Panc1 (cell line): ENCODE measurements around the gene ADH5. TPM values are rescaled to one million over a fixed set of nuclear protein-coding genes. Genes with fewer than 3 reads are reported as not detected.

Source experiments
- ATAC-seq: fragments of 200-7000 bp; cut with Tn5 transposase; 2 replicates; pipeline ENCODE4 v1.9.1; 2020; ENCODE audit warnings: mild to moderate bottlenecking, moderate library complexity
- BruUV-seq: library from RNA; stranded (reverse); fragments of 400-500 nt; replicated peaks from 2 replicates; lab custom pipeline; 2021; lab: Mats Ljungman, UMichigan
- CTCF ChIA-PET: fragments of 300-600 bp; sonication (Branson Sonifier 250); formaldehyde crosslinking; loops from one replicate; lab custom pipeline; 2022; ENCODE audit warnings: antibody characterized with exemption; lab: Charles Lee
- POLR2A ChIA-PET: fragments of 300-600 bp; sonication (Branson Sonifier 250); formaldehyde crosslinking; loops from one replicate; lab custom pipeline; 2022; ENCODE audit warnings: antibody characterized with exemption; lab: Charles Lee
- DNase-seq: peaks from one replicate; pipeline ENCODE4 v3.0.0-alpha.2; 2010; ENCODE audit warnings: low read depth, low spot score
- H3K27ac ChIP-seq: 2 replicates; pipeline ENCODE4 v1.5.1; 2011; ENCODE audit warnings: mild to moderate bottlenecking, low read length, inconsistent platforms
- H3K27me3 ChIP-seq: fragments of 200-500 bp; sonication (Bioruptor generic); 2 replicates; pipeline ENCODE4 v1.6.0; 2014; ENCODE audit warnings: low read length, inconsistent platforms; ENCODE audit not compliant: control insufficient read depth, insufficient read depth
- H3K36me3 ChIP-seq: fragments of 200-500 bp; sonication (Bioruptor generic); 2 replicates; pipeline ENCODE4 v1.5.1; 2014; ENCODE audit warnings: inconsistent platforms, mild to moderate bottlenecking, low read length, moderate library complexity; ENCODE audit not compliant: control insufficient read depth, insufficient read depth
- H3K4me1 ChIP-seq: 2 replicates; pipeline ENCODE4 v1.5.1; 2011; ENCODE audit warnings: inconsistent platforms, mild to moderate bottlenecking, low read length, moderate library complexity; ENCODE audit not compliant: control insufficient read depth, insufficient read depth
- H3K4me3 ChIP-seq, 2 experiments: 2 replicates each; pipeline ENCODE4 v1.5.1; 2011 to 2012; ENCODE audit warnings: low read depth in 2 of 2, low read length in 2 of 2, mild to moderate bottlenecking in 2 of 2, inconsistent platforms in 1 of 2, moderate library complexity in 1 of 2
- H3K9me3 ChIP-seq: fragments of 200-500 bp; sonication (Bioruptor generic); 2 replicates; pipeline ENCODE4 v1.5.1; 2014; ENCODE audit warnings: low read depth, mild to moderate bottlenecking, inconsistent platforms, low read length, moderate library complexity; ENCODE audit not compliant: control insufficient read depth, insufficient read depth
- CTCF ChIP-seq: fragments of 450-650 bp; IDR thresholded peaks from 2 replicates; pipeline ENCODE4 v1.5.1; 2017; ENCODE audit warnings: mild to moderate bottlenecking
- POLR2AphosphoS5 ChIP-seq: IDR thresholded peaks from 2 replicates; pipeline ENCODE4 v1.6.1; 2012; ENCODE audit warnings: mild to moderate bottlenecking, low read depth, low read length, moderate library complexity
- REST ChIP-seq, 2 experiments: IDR thresholded peaks; 2 replicates each; pipeline ENCODE4 v1.6.1; 2011 to 2012; ENCODE audit warnings: low read depth in 2 of 2, control low read depth in 1 of 2, low read length in 1 of 2, mild to moderate bottlenecking in 1 of 2, moderate library complexity in 1 of 2; ENCODE audit not compliant: insufficient read depth in 1 of 2
- SIN3A ChIP-seq: IDR thresholded peaks from 2 replicates; pipeline ENCODE4 v1.6.1; 2012; ENCODE audit warnings: low read depth, mild to moderate bottlenecking, low read length, moderate library complexity, borderline replicate concordance; ENCODE audit not compliant: insufficient read depth
- TCF7L2 ChIP-seq: IDR thresholded peaks from 2 replicates; pipeline ENCODE4 v1.6.1; 2011; ENCODE audit warnings: mild to moderate bottlenecking, low read depth, low read length, inconsistent platforms
- in situ Hi-C: cut with HindIII; loops from 2 replicates; pipeline ENCODE4 v1.10.0; 2016; ENCODE audit warnings: low sequenced_read_pairs, low pct_unique_long_range_greater_than_20kb
- intact Hi-C: fragments of 100-400 bp; cut with micrococcal nuclease; formaldehyde crosslinking; loops from one replicate; pipeline ENCODE4 v1.10.0; 2022; ENCODE audit not compliant: unreplicated experiment
- total RNA-seq: library from RNA; stranded (reverse); gene quantifications from one replicate; pipeline ENCODE4 v1.2.1, GENCODE V29; 2021; ENCODE audit not compliant: unreplicated experiment

ADH5 gene
- total RNA-seq, 1 experiment from 2014 or later, result 117 TPM

GRCh38 chr4:99029018-99029735 is 59.4 kb downstream of the ADH5 start:
- intact Hi-C loops (no loop called here), in situ Hi-C loops (no loop called here)
- H3K27ac ChIP-seq, result no peak overlapping the region
- CTCF ChIA-PET, result no interaction called here
- ATAC-seq, result no peak
- POLR2A ChIA-PET, result no interaction called here
- H3K9me3 ChIP-seq, result no peaks in the 10 kb centered on the region
- no peaks in the 10 kb centered on the region; the same call in 1 of the 2 replicates for H3K36me3 ChIP-seq
- no peak overlapping the region for H3K4me3 ChIP-seq
- no peaks in the 10 kb centered on the region for H3K27me3 ChIP-seq
- no TSS peak for BruUV-seq
- peaks cover 3% of the 10 kb centered on the region; the same call in 1 of the 2 replicates for H3K4me1 ChIP-seq
- no peak for DNase-seq
- TF ChIP-seq TCF7L2, result no peak
- no peak for TF ChIP-seq POLR2AphosphoS5

GRCh38 chr4:99028187-99028586 is 60.4 kb downstream of the ADH5 start:
- no TSS peak for BruUV-seq
- no peaks in the 10 kb centered on the region for H3K9me3 ChIP-seq
- H3K27me3 ChIP-seq, result no peaks in the 10 kb centered on the region
- DNase-seq (no peak), ATAC-seq (no peak)
- intact Hi-C loops, result no loop called here
- ChIA-PET CTCF (no interaction called here), POLR2A (no interaction called here)
- in situ Hi-C loops, result no loop called here
- no peak for TF ChIP-seq CTCF
- no peak for TF ChIP-seq SIN3A
- no peak for TF ChIP-seq REST (IDR thresholded peaks at IDR 0.05; ENCODE audit: insufficient read depth in 1 of 2, low read depth in 2 of 2, low read length in 1 of 2)
- TF ChIP-seq TCF7L2, result no peak
- no peak for TF ChIP-seq POLR2AphosphoS5
- no peaks in the 10 kb centered on the region; the same call in 1 of the 2 replicates for H3K36me3 ChIP-seq
- H3K4me3 ChIP-seq, result no peak overlapping the region
- H3K27ac ChIP-seq, result no peak overlapping the region
- H3K4me1 ChIP-seq, result peaks cover 3% of the 10 kb centered on the region; the same call in 1 of the 2 replicates

- ATAC-seq (no peak), DNase-seq (no peak)
- TF ChIP-seq TCF7L2 (no peak), SIN3A (no peak), CTCF (no peak), POLR2AphosphoS5 (no peak)
- ChIA-PET CTCF (no interaction called here), POLR2A (no interaction called here)
- H3K4me1 ChIP-seq, result peaks cover 3% of the 10 kb centered on the region; the same call in 1 of the 2 replicates
- no peaks in the 10 kb centered on the region; the same call in 1 of the 2 replicates for H3K36me3 ChIP-seq
- no peaks in the 10 kb centered on the region for H3K9me3 ChIP-seq
- intact Hi-C loops (no loop called here), in situ Hi-C loops (no loop called here)
- no peaks in the 10 kb centered on the region for H3K27me3 ChIP-seq
- H3K4me3 ChIP-seq, result no peak overlapping the region
- no TSS peak for BruUV-seq
- H3K27ac ChIP-seq, result no peak overlapping the region
Observed at GRCh38 chr4:99027304-99027703, 61.3 kb downstream of the ADH5 start.
